Iris pigment epithelial cell (primary cell): ENCODE measurements around the gene TBXAS1.

Source experiments
- DNase-seq: peaks from one replicate; pipeline ENCODE4 v3.0.0-alpha.2; 2011; ENCODE audit warnings: low read depth

Gene TBXAS1

DNA sequence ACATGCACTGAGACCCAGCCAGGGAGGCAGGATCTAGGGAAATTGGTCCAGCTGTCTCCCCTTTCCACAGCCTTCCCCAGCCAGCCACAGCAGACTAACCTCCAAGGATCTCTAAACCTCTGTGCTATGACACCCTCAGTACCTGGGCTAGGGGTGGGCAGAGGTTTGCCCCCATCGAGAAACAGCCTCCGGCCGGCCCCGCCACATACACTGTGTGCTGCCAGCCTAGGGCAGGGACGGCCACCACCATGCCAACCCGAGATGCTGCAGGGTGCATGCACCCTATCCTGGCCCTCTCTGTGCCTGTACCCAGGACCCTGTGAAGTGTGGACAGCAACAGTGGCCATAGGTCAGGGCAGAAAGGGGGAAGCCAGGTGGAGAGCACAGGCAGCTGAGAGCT lies 175.6 kb downstream of the TBXAS1 start:
- no peak for DNase-seq

DNA sequence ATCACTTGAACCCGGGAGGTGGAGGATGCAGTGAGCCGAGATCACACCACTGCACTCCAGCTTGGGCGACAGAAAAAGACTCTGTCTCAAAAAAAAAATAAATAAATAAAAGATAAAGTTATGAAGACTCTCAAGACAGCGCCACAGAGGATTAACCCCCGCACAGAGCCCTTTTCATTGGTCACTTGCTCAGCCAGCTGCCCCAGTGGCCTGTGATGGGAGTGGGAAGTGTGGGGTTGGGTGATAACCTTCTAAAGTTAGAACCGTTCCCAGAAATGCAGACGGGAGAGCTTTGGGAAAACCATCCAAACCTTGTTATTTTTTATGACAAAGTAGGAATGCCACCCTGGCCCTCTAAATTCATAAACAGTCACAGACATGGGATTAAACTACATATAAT lies 176.3 kb downstream of the TBXAS1 start:
- DNase-seq: no peak

DNA sequence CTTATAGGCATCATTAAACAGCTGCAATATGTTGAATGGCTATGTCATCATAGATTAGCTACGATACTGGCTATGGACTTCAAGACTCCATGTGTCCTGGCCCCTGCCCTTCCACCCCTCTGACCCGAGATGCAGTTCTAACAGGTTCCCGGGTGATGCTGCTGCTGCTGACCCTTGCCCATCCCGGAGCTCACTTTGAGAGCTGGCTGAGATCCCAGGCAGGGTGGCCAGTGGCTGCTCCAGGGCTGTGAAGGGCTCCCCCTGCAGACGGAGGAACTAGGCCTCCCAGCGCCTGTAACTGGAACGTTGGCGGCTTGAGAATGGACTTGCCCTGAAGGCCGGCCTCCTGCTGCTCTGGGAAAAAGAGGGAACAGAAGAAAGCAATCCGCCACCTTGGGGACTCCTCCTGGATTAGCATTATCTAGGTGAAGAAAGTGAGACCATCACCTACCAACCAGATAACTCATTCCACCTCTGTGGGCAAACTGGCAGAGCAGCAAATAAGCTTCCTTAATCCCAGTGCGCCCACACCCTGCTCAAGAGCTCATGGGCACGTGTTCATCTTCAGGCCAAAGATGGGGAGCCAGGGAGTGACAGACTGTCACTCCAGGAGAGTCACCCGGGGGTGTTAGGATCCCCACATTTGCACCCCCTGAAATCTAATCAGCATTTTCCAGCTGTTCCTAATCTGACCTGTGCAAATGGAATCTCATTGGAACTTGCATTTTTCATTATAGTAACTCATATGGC lies 176.9 kb downstream of the TBXAS1 start:
- peak; percentile 40 for DNase-seq

DNA sequence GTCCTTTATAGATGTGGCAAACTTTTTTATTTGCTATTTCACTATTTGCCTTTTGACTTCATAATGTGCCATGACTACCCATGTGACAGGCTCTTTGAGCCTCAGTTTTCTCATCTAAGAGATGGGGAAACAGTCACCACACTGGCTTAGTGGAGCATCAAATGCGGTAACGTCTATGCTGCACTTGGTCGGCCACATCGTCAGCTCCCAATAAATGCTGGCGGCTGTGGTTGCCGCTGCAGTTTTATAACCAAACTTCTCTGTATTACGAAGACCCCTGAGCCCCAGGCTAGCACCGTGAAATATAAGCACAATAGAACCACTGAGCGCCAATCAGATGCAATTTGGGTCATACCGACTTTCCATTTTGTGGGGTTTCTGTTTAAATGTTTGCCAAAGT lies 177.5 kb downstream of the TBXAS1 start:
- DNase-seq: no peak

DNA sequence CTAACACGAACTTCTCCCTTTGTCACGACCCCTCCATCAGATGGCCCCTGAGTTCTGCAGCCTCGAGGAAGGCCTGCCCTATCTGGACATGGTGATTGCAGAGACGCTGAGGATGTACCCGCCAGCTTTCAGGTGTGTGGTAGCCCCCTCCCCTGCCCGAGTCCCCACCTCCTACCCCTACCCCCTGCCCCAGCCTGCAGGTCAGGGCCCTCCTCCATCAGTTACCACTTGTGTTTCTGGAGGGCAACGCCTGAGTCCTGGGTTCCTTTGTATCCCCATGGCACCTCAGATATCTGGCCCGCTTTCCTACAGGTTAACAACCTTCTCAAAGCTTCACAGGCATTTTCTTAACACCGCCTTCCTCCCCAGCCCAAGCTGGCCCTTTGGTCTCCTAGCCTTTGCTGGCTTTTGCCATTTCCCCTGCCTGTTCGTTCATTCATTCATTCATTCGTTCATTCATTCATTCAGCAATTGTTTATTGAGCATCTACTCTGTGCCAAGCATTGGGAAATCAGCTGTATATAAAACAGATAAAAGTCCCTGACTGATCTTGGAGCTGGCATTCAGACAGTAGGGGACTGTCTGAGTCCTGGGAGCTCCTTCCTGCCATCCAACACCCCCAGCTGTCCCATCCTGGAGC lies 178.1 kb downstream of the TBXAS1 start:
- DNase-seq: no peak

DNA sequence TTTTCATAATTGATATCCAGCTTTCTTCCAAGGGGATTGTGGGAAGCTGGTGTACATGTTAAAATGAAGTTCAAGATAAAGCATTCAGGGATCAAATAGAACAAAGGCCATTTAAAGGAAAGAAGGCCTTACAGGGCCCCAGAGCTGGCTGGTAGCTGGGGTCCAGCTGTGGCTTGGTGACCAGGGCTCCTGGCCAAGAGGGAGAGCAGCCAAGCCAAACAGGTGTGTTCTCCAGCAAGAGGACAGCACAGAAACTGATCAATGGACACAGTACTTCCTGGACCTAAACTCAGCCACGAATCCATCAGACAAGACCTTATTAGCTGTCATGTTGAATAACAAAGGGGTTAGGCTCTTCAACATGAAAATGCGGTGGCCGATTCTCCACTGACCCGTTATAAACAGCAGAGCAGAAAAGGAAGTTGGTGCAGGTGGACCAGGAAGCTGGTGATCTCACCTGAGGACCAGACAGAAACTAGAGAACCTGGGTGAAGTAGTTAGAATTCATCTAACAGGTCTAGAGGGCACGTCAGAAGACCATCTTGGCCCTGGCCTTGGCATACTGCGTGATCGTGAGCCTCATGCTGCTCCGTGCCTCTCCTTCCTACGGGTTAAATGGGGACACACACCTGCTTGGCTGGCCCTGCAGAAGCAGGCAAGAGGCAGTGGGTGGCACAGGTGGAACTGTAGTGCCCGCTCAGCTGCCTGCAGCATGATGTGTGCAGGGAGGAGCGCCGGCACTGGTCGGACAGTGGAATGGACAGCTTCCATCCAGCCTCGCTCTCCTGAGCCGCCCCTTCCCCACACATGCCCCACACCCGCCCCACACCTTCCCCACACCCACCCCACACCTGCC lies 179.9 kb downstream of the TBXAS1 start:
- DNase-seq: no peak

DNA sequence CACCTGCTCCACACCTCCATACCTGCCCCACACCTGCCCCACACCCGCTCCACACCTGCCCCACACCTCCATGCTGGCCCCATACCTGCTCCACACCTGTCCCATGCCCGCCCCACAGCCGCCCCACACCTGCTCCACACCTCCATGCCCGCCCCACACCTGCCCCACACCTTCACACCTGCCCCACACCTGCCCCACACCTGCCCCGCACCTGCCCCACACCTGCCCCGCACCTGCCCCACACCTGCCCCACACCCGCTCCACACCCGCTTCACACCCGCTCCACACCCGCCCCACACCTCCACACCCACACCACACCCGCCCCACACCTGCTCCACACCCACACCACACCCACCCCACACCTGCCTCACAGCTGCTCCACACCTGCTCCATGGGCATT lies 180.7 kb downstream of the TBXAS1 start:
- no peak for DNase-seq

DNA sequence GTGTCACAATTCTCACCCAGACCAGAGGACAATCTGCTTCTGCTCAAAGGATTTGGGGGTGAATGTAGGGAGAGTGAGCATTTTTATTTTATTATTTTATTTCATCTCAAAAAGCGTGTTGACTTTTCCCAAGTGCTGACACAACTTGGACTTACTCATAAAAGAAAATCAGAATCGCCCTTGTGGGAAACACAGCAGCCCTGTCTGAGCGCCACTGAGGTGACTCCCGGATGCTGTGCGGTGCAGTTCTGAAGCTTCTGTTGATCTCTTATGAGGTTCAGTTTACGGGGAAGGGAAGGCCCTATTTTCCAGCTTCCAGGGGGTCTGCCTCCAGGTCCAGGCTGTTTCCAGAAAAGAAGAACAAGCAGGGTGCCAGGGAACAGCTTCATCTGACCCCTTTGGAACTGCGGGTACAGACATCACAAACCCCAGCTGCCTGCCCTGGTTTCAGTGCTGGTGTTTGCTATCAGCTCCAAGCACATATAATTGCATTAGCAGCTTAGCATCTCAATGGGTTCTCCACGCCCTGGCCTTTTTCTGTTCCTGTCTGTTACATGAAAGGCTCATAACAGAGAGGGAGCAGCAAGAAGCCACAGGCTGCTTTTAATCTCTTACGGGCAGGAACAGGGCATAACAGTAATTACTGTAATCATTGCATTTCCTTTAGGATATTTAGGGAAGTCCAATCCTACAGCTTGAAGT lies 181.3 kb downstream of the TBXAS1 start:
- DNase-seq: no peak

DNA sequence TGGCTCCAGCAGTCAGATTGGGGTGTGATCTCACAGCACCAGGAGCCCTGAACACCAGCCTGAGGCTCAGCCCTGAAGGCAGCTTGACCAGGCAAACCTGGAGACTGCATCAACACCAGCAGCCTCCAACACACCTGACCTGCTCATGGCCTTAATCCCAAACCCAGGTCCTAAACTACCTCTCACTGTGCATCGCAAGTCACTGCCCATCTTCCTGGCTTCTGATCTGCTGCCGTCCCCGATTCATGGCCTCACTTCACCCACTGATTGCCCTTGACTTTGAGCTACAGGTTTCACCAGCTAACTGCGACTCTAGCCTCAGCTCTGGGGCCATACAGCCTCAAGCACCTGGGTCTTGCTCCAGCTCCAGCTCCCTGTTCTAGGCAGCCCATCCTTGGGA lies 184.6 kb downstream of the TBXAS1 start:
- DNase-seq: no peak

DNA sequence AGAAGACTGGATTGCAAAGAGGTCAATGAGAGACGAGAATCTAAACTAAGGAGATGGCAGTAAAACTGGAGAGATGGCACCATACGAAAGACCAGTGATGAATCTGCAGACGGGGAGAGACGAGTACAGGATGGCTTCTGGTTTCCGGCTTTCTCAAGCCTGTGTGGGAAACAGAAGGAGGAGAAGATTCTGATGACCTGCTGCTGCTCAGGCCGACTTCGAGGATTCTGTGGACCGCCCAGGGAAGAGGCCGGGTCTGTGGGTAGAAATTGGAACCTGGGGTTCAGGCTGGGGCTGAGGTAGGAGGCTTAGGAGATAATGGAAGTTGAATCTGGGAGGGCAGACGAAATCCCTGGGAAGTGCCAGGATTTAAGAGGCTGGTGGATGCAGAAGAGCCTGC lies 185.1 kb downstream of the TBXAS1 start:
- no peak for DNase-seq

DNA sequence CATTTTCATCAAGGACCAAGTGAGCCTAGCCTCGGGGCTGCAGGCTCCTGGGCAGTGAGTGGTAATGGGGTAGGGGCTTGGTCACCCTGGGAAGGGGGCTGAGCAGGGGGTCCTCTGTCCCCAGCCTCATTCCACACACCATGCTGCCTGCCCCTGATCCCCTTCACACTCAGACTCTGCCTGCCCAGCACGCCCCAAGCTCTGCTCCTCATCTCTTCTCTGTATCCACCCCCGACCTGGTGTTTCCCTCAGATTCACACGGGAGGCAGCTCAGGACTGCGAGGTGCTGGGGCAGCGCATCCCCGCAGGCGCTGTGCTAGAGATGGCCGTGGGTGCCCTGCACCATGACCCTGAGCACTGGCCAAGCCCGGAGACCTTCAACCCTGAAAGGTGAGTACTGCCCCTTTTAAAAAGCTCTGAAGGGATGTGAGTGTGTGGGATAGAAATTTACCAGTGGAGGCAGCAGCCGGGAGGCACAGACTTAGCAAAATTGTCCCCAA lies 186.5 kb downstream of the TBXAS1 start:
- no peak for DNase-seq

DNA sequence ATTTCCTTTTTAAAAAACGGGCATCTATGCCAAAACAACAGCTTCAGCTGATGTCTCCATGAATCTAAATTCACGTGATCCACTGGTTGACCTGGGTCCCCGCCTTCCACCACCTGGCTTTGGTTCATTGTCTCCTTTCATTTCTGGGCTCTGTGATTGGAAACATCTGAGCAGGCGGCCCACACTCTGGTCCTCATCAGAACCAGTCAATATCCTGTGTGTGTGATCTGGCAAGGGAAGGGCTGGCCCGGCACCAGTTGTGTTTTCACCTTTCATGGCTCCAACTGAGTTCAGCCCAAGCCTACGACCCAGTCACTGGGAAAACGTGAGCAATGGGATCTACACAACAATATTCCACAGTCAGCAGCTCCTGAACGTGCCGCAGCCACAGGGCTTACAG lies 187.5 kb downstream of the TBXAS1 start:
- no peak for DNase-seq

DNA sequence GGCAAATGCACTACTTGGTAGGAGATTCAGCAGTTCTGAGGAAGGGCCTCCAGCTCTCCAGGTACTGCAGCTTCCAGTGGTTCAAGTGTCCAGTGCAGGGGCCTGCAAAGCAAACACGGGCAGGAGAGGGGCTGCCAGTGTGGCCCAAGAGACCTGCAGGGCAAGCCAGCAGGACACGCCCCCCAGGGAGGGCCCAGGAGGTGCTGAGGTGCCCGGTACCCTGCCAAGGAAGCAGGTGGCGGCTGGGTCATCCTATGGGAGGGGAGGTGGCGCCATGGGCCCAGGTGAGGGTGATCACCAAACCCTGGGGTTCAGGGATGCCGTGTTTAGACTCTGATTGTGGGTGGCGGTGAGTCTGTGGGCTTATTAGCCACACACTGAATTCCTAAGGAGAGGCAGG lies 188.0 kb downstream of the TBXAS1 start:
- DNase-seq: no peak

DNA sequence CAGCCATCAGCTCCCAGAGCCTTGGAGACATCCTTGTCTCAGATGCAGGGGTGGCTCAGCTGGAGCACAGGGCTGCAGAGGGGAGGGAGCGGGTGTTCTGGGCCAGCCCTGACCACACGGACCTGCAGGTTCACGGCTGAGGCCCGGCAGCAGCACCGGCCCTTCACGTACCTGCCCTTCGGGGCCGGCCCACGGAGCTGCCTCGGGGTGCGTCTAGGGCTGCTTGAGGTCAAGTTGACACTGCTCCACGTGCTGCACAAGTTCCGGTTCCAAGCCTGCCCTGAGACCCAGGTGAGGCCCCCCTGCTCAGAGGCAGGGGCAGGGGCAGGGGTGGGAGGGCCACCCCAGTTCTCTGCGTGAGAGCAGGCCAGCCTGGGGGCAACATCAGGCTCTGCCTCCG lies 188.5 kb downstream of the TBXAS1 start:
- DNase-seq: no peak

DNA sequence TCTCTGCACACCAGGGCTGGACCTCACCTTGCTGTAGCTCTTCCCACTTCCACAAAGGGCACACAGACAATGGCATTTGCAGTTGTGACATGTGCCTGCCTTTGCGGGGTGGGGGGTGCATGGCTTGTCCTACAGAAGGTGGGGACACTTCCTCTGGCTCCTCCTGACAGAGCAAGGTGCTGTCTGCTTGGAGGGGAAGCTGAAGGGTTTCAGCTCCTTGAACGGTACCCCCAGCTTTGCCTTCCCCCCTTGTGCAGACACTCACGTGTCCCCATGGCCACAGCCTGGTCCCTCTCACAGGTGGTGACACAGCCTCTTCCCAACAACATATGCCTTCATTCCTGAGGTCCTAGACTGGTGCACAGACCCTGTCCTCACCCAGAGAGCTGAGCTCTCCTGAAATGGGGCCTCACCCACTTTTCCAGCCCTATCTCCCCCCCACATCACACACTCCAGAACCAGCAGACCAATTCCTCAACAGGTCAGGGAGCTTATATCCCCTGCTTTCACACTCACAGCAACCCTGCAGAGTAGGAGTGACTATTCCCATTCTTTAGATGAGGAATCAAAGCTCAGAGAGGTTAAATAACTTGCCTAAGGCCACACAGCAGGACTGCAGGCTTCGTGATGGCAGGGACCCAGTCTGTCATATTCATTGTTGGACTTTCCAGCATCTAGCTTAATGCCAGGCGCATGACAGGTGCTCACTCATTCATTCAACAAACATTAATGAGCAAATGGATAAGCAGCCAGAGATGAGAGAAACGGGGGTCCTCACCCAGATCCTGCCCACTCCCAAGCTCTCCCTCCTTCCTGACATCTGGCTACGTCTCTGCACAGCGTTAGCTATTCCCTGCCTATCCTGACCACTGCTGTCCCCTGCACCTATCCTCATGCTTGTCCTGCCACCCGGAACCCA lies 189.3 kb downstream of the TBXAS1 start:
- DNase-seq: no peak

DNA sequence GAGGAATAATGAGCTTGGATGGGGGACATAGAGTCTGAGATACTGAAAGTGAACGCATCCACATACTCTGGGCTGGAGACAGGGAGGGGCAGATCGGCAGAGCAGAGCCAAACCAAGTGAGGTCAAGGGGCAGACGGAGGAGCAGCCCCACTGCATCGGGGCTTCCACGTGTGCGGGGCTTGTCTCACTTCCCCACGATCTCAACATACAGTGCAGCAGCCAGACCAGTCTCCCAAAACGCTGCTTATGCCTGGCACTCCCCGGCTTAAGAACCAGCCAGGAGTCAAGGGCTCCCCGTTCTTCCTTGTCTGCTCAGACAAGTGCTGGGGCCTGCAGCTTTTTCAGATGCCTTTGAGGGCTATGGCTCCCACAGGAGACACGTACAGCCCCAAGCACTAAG lies 190.1 kb downstream of the TBXAS1 start:
- no peak for DNase-seq

DNA sequence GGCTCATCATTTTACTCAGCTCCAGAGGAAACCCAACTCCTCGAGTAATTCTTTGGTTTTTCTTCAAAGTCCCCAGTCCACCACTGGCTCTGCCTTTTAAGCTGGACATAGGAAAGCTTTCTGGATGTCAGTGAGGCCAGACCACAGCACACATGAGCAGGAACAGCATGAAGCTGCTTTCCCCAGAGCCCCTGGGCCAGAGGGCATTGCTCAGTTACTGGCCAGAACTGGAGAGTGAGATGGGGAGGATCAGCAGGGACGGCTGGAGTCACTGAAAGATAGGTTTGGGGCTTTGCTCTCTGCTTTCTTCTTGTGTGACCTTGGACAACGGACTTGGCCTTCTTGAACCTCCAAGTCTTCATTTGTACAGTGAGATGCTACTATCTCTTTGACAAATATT lies 190.5 kb downstream of the TBXAS1 start:
- DNase-seq: no peak

DNA sequence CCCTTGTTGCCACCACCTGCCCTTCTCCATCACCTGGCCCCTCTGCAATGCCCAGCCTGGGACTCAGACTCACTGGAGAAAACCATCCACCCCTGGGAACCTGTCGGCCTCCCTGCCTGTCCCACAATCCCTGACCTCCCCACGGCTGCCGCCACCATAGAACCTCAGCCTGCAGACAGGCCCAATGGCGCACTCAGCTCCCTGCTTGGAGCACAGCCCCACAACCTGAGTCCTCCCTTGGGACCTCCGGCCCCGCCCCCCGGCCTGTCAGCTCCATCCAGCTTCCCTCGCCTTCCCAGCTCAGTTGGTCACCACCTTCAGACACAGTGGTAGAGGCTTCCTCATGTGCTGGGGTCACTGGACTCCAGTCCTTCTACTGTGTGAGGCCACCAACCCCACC lies 192.5 kb downstream of the TBXAS1 start:
- no peak for DNase-seq

DNA sequence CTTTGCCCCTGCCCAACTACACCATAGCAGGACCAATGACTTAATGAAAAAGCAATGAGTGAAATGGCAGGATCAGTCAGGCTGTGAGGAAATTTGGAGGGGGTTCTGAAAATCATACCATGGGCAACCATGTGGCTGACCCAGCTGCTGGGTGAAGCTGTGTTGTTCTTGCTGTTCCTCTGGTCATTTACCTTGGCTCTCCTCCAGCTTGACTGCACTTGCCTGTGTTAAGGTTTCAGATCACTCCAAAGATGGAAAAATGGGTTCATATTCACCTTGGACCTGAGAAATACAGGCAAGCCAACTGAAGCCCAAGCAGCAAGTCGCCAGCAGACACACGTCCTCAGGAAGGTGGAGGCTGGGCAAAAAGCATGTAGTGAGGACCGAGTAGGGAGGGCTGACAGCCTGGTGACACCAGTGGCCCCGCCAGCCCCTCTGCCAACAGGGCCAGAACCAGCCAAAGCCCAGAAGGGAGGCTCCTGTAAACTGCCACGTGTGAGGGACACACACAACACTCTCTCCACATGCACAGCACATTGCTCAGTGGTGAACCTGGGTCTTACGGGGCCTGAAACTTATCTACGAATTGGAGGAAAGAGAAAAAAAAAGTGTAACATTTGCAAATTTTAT lies 193.6 kb downstream of the TBXAS1 start:
- peak; percentile 30 for DNase-seq

DNA sequence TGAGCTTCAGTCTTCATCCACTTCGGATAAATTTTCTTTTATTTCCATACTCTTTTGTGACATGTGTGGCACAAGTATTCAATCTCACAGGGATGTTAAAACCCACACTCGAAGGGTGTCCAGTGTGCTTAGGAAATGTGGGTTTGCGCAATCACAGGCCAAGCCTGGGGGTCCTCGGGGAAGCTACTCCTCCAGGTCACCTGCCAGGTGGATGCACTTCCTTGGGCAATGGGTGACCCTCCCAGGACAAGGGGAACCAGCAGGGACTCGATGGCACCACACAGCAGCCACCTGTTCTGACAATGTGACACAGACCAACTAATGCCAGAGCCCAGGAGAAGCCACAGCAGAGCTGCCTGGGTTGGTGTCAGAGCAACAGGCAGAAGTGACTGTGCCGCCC lies 194.7 kb downstream of the TBXAS1 start:
- DNase-seq: no peak

DNA sequence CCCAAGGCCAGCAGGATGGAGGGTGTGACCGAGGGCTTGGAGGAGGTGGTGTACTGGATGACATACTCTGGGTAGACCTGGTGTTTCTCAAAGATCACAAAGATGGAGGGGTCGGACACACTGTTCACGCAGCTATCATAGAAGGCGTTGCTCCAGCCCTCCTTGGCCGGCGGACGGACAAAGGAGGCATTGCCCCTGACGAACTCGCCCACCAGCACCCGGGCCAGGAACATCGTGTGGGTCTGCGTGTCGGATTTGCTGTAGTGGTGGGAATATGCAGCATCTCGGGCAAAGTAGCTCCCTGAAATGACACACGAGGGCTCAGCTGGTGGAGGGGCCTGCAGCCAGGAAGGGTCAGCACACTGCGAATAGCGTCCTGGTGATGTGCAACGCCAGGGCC lies 195.5 kb downstream of the TBXAS1 start:
- DNase-seq: no peak
